Measurements from ENCODE around the gene BICC1.

DNA sequence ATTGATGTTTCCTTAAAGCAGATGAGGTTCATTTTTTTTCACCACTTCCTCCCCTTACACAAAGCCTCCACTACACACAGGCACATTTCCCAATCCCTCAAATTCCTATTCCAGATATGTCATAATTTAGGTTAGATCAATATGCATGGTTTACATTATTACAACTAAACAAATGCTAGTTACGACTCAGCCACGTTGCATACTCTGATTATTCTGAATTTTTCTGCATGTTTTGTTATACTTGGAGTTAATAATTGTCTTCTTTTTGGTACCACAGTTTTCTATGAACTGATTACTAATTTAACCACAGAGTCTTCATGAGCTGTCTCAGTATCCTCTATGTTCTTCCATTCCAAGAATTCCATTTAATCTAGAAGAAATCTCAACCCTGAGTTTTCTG, 4.4 kb upstream of the BICC1 start:
- no peak for TF ChIP-seq BCL11A (IDR thresholded peaks at IDR 0.05; ENCODE audit: low read depth in 2 of 2, low read length in 2 of 2)
- no peak for TF ChIP-seq PHF8 (conservative IDR thresholded peaks at IDR 0.05; ENCODE audit: low read depth, low read length)
- no peak for TF ChIP-seq RFX5 (IDR thresholded peaks at IDR 0.05; ENCODE audit: borderline replicate concordance, low read depth, low read length)
- TF ChIP-seq BRCA1 (IDR thresholded peaks at IDR 0.05; ENCODE audit: low read depth, low read length): no peak
